ENCODE results near the gene FAIM.

FAIM gene

DNA sequence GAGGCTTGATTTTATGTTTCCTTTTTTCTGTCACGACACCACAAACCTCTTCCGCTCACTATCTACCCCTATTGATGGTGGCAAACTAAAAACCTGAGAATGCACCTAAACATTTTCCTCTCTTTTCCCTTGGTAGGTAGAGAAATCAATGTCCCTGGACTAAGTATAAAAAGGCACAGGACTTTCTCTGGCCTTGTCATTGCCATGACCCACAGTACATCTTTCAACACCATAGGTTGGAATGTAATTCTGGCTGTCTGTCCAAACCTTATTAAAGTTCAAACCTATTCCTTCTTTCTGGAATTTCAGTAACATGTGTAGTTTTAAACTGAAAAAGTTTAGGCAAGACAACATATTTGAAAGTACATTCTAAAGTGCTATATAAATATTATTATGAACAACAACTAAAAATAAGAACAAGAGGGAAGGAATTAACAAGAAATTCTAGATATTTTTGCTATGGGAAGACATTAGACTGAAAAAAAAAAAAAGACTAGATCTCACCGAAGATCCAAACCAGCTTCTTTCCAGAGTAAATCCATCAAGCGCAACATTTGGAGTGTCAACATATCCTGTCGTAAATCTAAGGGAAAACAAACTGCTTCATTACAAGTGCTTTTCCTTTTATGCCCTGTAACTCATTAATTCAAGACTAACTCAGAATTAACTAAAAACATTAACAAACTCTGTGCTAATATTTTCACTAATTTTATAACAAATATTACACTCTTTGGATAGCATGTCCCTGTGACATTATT, 73.1 kb downstream of the FAIM start:
- no peak for DNase-seq

GRCh38 chr3:138682648-138683047, 74.1 kb downstream of the FAIM start:
- DNase-seq: no peak

Measured in activated T-cell treated with anti-CD3 and anti-CD28 coated beads, Interleukin-2, amount 50 U/mL, for 1 hour (primary cell).